Mucosa of descending colon (tissue), 3 donors: ENCODE results near the gene IFRD2. TPM values are rescaled to one million over a fixed set of nuclear protein-coding genes. Genes with fewer than 3 reads are reported as not detected.
"Not testable (repeated sequence)": the region's sequence is repeated elsewhere in the genome, so short reads cannot be mapped to it uniquely, and the experiment has no call there.

Experiments
- ATAC-seq: fragments of 200-7000 bp; cut with Tn5 transposase; one replicate; pipeline ENCODE4 v1.9.1; 2020; ENCODE audit warnings: mild to moderate bottlenecking, moderate library complexity
- DNase-seq, 3 donors: peaks; one replicate each; pipeline ENCODE4 v3.0.0-alpha.2; 2020
- H3K36me3 ChIP-seq: fragments of 200-600 bp; one replicate; pipeline ENCODE4 v1.8.0; 2021; ENCODE audit warnings: low read depth, mild to moderate bottlenecking
- H3K4me1 ChIP-seq: fragments of 200-600 bp; one replicate; pipeline ENCODE4 v1.8.0; 2021; ENCODE audit warnings: low read depth, mild to moderate bottlenecking
- H3K4me3 ChIP-seq: fragments of 200-600 bp; one replicate; pipeline ENCODE4 v1.8.0; 2021; ENCODE audit warnings: mild to moderate bottlenecking
- H3K9me3 ChIP-seq: fragments of 200-600 bp; one replicate; pipeline ENCODE4 v1.8.0; 2021; ENCODE audit warnings: mild to moderate bottlenecking
- intact Hi-C, 2 donors: fragments of 100-400 bp; cut with DNase I in 1 of 2; cut with micrococcal nuclease in 1 of 2; formaldehyde crosslinking; loops; one replicate each; pipeline versions ENCODE4 v1.11.0 to v1.11.1; 2022; cut with DNase I, micrococcal nuclease
- total RNA-seq, 3 donors: library from RNA; stranded (reverse); fragmentation: NEBNext Ultra II Directional in 2 of 3; extraction: Animal tissue kit (Norgen Biotek cat#: 25700) in 2 of 3; gene quantifications; one replicate each; pipeline versions ENCODE4 v1.2.1 to v1.2.4, GENCODE V29; 2021 to 2023
- TF ChIP-seq, protein P1 (sequence below): fragments of 200-600 bp; IDR thresholded peaks from one replicate; pipeline ENCODE4 v1.8.0; 2022; ENCODE audit warnings: antibody characterized with exemption, mild to moderate bottlenecking
- donor health status: DM: no; HTN: no; CAD: no; lungs with moderate emphysema.
- donor health status: DM: no; HTN: no; CAD: no.
- donor health status: DM: no; HTN: yes; CAD: no.

IFRD2 gene
- total RNA-seq, 3 donors from 2014 or later, result 54.8 to 59.8 (median 57.0) TPM

DNA sequence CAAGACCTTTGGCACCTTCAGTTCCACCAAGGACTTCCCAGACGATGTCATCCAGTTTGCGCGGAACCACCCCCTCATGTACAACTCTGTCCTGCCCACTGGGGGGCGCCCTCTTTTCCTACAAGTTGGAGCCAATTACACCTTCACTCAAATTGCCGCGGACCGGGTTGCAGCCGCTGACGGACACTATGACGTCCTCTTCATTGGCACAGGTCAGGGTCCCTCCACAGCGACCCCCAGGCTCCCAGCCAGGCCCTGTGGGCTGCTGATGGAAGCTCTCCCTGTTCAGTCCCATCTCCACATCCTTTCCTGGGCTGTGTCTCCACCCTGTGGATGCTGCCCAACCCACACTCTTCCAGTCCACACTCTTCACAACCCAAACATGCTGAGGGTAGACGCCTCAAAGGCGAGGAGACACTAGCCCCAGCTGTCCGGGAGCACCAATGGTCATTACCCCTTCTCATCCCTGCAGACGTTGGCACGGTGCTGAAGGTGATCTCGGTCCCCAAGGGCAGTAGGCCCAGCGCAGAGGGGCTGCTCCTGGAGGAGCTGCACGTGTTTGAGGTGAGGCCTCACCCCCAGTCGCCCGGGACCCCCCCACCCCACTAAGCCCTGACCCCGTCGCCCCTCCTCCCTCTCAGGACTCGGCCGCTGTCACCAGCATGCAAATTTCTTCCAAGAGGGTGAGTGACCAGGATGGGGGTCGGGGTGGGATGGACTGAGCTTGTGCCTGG, 17.7 kb downstream of the IFRD2 start:
- H3K9me3 ChIP-seq, result no peaks in the 10 kb centered on the region
- ATAC-seq (peak; percentile 65), DNase-seq (peak; percentile 76 to 78 (median 78))
- TF ChIP-seq, protein P1, sequence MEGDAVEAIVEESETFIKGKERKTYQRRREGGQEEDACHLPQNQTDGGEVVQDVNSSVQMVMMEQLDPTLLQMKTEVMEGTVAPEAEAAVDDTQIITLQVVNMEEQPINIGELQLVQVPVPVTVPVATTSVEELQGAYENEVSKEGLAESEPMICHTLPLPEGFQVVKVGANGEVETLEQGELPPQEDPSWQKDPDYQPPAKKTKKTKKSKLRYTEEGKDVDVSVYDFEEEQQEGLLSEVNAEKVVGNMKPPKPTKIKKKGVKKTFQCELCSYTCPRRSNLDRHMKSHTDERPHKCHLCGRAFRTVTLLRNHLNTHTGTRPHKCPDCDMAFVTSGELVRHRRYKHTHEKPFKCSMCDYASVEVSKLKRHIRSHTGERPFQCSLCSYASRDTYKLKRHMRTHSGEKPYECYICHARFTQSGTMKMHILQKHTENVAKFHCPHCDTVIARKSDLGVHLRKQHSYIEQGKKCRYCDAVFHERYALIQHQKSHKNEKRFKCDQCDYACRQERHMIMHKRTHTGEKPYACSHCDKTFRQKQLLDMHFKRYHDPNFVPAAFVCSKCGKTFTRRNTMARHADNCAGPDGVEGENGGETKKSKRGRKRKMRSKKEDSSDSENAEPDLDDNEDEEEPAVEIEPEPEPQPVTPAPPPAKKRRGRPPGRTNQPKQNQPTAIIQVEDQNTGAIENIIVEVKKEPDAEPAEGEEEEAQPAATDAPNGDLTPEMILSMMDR, result peak; percentile 70
- intact Hi-C loops, result loop anchor here (10.0 kb wide), 2 partner anchors 50 to 80 kb away; partner anchors contain the start of gene GNAT1 (in 2 of the 2)
- no peaks in the 10 kb centered on the region for H3K36me3 ChIP-seq
- H3K4me1 ChIP-seq, result peaks cover 29% of the 10 kb centered on the region
- no peak overlapping the region for H3K4me3 ChIP-seq

DNA sequence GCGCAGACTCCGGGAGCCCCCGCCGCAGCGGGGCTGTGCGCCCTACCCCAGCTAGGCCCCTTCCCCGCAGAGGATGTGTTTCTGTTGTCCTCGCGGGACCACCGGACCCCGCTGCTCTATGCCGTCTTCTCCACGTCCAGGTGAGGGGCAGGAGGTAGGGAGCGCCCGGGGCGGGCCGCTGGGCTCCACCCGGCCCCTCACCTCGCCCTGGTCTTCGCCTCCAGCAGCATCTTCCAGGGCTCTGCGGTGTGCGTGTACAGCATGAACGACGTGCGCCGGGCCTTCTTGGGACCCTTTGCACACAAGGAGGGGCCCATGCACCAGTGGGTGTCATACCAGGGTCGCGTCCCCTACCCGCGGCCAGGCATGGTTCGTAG, 18.6 kb downstream of the IFRD2 start:
- TF ChIP-seq, protein P1, result no peak
- no peak for DNase-seq
- H3K36me3 ChIP-seq, result no peaks in the 10 kb centered on the region
- no peak for ATAC-seq
- peaks cover 35% of the 10 kb centered on the region for H3K4me1 ChIP-seq
- intact Hi-C loops, result loop anchor here (10.0 kb wide), 2 partner anchors 49 to 79 kb away; partner anchors contain the start of gene GNAT1 (in 2 of the 2)
- H3K9me3 ChIP-seq, result no peaks in the 10 kb centered on the region
- no peak overlapping the region for H3K4me3 ChIP-seq

DNA sequence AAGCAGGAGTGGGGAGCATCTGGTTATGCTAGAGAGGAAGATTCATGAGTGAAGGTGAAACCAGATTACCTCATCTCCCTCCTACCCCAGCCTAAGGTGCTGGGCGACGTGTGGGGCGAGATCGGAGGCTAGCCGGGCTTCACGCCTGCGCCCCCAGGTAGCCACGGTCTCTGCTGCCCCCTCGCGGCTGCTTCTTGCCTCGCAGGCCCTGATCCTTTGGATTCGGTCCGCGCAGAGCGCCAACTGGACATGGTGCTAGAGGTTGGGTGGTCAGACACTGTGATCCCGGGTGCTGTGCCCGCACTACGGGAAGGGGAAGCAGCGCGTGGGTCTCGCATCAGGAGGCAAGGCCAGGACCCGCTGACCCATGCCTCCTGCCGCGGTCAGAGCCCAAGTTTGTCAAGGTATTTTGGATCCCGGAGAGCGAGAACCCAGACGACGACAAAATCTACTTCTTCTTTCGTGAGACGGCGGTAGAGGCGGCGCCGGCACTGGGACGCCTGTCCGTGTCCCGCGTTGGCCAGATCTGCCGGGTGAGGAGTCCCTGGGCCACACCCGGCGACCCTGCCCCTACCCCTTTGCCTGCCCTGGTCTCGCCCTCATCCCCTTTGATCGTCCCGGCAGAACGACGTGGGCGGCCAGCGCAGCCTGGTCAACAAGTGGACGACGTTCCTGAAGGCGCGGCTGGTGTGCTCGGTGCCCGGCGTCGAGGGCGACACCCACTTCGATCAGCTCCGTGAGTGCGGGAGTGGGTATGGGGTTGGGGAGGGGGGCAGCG, 19.1 kb downstream of the IFRD2 start:
- Histone ChIP-seq H3K4me1 (peaks cover 40% of the 10 kb centered on the region), H3K4me3 (no peak overlapping the region), H3K9me3 (no peaks in the 10 kb centered on the region), H3K36me3 (no peaks in the 10 kb centered on the region)
- TF ChIP-seq, protein P1, result peak; percentile 97
- ATAC-seq (peak; percentile 72), DNase-seq (peak; percentile 89 to 95 (median 92))
- intact Hi-C loops, result loop anchor here (10.0 kb wide), 2 partner anchors 48 to 78 kb away; partner anchors contain the start of gene GNAT1 (in 2 of the 2)

DNA sequence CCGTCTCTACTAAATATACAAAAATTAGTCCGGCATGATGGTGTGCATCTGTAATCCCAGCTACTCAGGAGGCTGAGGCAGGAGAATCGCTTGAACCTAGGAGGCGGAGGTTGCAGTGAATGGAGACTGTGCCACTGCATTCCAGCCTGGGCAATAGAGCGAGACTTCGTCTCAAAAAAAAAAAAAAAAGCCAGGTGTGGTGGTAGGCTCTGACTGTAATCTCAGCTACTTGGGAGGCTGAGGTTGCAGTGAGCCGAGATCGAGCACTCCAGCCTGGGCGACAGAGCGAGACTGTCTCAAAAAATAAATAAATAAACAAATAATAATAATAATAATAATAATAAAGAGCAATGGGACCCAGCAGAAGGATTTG, 19.7 kb downstream of the IFRD2 start:
- intact Hi-C loops, result loop anchor here (10.0 kb wide), 2 partner anchors 48 to 78 kb away; partner anchors contain the start of gene GNAT1 (in 2 of the 2)
- H3K4me3 ChIP-seq, H3K36me3 ChIP-seq, ATAC-seq, DNase-seq, H3K9me3 ChIP-seq: not testable (repeated sequence)
- peaks cover 46% of the 10 kb centered on the region for H3K4me1 ChIP-seq

DNA sequence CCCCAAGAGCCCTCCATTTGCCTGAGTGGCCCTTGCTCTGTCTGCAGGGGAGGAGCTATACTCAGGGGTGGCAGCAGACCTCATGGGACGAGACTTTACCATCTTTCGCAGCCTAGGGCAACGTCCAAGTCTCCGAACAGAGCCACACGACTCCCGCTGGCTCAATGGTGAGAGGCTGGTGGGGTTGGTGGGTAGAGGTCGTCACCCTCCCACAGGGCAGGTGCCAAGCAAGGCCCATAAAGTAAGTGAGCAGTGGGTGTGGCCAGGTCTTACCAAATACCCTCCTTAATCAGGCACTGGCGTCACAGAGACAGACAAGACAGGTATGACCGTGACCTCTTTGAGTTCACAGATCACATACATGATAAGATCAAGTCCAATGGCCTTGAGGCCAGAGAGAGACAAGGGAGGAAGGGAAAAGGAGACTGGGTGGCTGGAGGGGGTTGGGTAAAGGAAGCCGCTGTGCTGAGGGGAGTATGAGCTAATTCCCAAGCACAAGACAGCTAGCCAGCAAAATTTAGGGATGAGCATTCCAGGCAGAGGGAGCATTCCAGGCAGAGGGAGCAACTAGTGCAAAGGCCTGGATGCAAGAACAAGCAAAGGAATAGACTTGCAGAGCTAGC, 20.8 kb downstream of the IFRD2 start:
- Histone ChIP-seq H3K36me3 (no peaks in the 10 kb centered on the region), H3K9me3 (no peaks in the 10 kb centered on the region), H3K4me3 (no peak overlapping the region), H3K4me1 (peaks cover 48% of the 10 kb centered on the region)
- ATAC-seq, result peak; percentile 0
- intact Hi-C loops, result loop anchor here (10.0 kb wide), 2 partner anchors 47 to 77 kb away; partner anchors contain the start of gene GNAT1 (in 2 of the 2)
- no peak for DNase-seq
- TF ChIP-seq, protein P1, result no peak
